GM19397 (cell line): ENCODE measurements around the gene GPATCH2L.

Experiments
- ATAC-seq: cut with Tn5 transposase; IDR thresholded peaks from one replicate; pipeline ENCODE4 v1.9.1; 2021; ENCODE audit warnings: mild to moderate bottlenecking, moderate library complexity; ENCODE audit not compliant: unreplicated experiment

The GPATCH2L gene

DNA sequence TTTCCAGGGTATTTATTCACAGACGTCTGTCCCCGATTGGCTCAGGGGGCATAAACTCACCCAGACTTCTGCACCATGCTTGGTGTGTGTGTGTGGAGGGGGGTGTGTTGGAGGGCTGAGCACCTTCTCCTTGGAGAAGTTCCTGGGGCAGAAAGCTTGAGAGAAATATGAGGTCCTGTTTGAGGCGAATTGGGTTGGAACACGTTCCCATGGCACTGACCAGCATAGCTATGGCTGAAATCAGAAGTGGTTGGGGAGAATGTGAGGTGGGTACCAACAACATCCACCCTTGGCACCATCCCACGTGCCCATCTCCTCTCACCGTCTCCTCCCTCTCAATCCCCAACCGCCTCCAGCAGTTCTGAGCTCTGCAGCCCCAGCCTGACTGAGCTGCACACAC lies 16.0 kb upstream of the GPATCH2L start:
- ATAC-seq, result no peak

DNA sequence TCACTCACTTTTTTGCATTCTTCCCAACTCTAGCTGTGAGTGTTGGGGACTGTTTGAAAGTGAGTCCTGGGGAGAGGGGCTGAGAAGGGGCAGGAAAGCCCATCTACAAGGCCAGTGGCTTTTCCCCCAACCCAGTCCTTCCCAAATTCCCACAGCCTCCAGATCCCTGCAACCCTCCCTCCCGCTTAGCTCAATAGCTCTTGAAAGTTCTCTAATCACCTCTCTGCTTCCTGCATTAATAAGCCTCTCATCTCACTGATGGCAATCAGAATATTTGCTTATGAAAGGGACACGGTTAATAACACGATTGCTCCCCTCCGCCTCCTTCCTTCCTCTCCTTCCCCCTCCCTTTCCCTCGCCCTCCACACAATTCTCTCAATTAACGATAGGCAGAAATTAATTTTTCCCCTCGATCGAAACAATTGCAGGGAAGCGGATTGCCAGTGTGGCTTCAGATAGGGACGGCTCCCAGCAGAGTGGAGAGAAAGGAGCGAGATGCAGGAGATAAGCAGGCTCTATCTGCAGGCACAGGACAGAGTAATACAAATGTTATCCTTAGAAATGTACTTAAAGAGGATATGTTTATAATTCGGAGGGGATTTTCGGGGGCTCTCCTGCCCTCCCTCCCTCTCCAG lies 15.1 kb upstream of the GPATCH2L start:
- no peak for ATAC-seq

DNA sequence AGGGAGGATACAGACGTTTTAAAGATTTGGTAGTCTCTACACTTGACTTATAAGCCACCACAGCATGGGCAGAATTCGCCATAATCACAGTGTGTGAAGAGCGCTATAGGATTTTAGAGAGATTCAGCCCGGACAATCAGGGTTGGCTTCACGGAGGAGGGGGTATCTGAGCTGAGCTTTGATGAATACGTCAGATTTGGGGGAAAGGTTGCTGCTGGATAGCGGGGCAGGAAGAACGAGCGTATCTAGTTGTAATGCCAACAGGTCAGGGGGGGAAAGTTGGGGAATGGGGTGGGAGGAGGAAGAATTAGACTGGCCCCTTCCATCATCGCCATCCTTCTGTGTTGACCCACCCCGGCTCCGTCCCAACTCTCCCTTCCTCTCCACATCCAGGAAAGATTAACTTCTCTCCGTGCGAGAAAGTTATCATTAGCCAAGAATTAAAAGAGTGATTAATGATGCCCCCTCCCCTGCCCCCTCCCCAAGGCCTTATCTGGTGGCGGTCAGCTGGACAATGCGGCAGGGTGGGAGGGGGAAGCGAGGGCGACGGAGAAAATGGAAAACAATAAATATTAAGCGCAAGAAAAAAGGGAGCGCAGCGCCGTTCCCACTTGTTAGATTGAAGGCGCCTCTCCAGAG lies 13.5 kb upstream of the GPATCH2L start:
- ATAC-seq, result no peak

- ATAC-seq, result no peak
Measured at GRCh38 chr14:76138758-76139723, 12.7 kb upstream of the GPATCH2L start.

- ATAC-seq, result no peak
Measured at GRCh38 chr14:76143642-76144041, 8.1 kb upstream of the GPATCH2L start.

- ATAC-seq, result no peak
Measured at GRCh38 chr14:76146976-76147375, 4.7 kb upstream of the GPATCH2L start.

DNA sequence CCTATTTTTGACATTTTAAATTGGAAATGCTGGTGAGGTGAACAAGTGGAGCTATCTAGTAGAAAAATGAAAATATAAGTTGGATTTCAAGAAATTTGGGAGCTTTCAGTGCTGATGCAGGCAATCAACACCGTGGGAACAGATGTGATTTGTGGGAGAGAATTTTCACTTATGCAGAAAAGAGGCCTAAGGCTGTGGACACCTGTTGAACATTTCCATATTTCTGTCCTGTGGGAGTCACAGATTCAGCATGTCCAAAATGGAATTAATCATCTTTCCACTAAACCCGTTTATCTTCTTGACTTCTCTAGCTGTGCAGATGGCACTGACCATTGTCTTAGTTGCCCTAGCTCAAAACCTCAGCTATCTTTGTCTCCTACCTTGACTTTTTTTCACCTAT lies 2.5 kb upstream of the GPATCH2L start:
- ATAC-seq, result no peak

- peak; percentile 50 for ATAC-seq
Measured at GRCh38 chr14:76152333-76152681, 585 bp downstream of the GPATCH2L start.

- no peak for ATAC-seq
Measured at GRCh38 chr14:76153919-76154318, 2.2 kb downstream of the GPATCH2L start.

GRCh38 chr14:76154539-76155126 lies 2.9 kb downstream of the GPATCH2L start:
- no peak for ATAC-seq

DNA sequence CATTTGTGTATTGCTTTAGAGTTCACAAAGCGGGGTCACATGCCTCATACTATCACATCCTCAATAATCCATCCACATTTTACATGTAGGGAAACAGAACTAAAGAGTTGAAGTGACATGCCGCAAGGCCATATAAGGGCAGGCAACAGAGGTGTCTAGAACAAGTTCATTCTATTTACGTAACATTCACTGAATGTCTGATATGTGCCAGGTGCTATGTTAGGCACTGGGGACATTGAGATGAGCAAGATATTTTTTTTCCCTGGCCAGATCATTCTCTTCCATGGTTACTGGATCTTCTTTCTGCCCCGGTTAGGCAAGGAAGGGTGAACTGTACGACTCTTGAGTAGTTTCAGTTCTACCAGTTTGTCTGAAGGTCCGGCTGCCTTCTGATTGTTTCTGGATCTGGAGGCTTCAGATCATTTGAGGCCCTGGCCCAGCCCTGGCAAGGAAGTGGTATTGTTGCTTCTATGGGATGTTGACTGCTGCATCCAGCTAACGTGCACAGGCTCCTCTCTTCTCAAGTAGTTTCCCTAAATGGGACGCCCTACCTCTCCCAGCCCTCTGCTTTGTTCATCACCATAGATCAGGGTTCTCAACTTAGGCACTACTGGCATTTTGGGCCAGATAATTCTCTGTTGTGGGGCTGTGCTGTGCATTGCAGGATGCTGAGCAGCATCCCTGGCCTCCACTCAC lies 12.1 kb downstream of the GPATCH2L start:
- no peak for ATAC-seq

- no peak for ATAC-seq
Measured at GRCh38 chr14:76168531-76168930, 16.8 kb downstream of the GPATCH2L start.

GRCh38 chr14:76169776-76170175 lies 18.1 kb downstream of the GPATCH2L start:
- ATAC-seq, result no peak

DNA sequence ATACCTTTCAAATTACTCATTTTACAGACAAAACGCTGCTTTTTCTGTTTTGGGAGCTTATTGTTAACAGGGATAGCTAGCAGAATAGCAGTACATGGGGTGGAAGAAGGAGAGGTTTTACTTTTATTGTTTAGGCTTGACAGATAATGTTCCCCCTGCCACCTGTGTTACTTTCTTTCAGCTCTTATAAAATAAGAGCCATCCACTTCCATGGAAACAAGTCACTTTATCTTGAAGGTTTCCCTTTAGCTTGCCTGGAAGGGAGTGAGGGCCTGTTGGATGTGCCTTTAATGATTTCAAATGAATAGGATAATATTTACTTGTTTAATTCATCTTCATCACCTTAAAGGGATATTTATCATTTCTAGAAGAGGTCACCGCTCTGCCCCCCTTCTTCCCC lies 23.3 kb downstream of the GPATCH2L start:
- ATAC-seq, result no peak

- ATAC-seq, result no peak
Measured at GRCh38 chr14:76175942-76176341, 24.2 kb downstream of the GPATCH2L start.

DNA sequence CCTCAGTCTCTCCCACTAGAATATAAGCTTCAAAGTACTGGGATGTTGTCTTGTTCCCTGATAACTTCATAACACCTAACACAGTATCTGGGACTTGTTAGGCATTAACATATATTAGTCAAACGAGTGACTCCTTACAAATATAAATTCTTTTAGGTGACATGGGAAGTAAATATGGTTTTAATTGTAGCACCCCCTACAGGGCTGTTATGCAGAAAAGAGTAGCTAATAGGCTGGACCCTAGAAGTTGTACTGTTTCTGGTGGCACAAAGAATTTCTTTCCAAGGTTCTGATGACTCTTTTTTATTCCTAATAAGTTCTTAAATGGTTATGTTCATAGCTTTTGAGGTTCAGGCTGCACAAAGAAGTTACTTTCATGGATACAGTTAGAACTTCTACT lies 29.8 kb downstream of the GPATCH2L start:
- ATAC-seq, result no peak

DNA sequence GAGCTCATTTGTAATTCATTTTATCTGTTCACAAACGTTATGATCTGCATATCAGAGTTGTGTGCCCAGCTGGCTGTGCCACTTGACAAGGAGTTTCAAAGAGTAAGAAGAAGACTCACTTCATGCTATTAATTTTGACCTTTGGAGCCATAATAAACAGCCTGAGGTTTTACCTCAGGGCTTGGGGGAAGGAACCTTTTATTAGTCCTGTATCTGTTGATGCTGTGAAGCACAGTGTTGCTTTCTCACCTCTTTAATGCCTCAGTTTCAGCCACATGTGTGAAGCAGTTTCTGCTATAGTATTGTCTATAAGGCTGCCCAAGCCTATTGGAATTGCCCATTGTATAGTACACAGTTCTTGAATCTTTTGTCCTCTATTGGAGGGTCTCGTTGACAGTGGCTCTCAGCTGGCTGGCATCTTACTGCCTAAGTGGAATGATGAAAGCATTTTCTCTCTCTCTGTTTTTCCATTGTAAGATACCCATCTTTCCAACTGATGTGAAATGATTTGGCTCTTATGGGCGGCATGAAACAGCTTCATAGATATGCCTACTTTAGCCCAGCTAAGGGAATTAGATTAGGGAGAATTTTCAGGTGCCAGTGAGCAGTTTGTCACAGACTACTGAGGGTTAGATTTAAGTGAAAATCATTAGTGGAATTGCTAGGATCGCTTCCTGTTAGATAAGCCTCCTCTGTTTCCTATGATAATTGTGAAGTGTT lies 34.7 kb downstream of the GPATCH2L start:
- no peak for ATAC-seq

DNA sequence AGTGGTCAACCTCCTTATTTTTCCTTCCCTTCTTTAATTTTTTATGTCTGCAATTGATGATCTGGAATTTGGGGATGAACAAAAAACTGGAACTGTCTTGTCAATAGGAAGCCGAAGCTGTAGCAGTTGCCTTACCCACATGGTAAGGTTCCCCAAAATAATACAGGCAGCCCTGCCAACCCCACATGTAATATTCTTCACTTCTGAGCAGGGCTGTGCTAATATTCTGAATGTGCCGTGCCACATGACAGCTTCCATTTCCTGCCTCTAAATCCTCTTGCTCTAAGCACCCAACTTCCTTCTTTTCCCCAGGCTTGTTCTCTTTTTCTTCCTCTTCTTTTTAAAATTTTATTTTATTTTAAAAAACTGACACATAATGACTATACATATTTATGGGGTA lies 39.6 kb downstream of the GPATCH2L start:
- ATAC-seq, result no peak

GRCh38 chr14:76193696-76194095 lies 42.0 kb downstream of the GPATCH2L start:
- ATAC-seq, result no peak

- ATAC-seq, result no peak
Measured at GRCh38 chr14:76194327-76194726, 42.6 kb downstream of the GPATCH2L start.
